Activated T-helper 1 cell treated with Interleukin-2 at 50 U/mL for 16 hours (primary cell): ENCODE measurements around the gene PLEK.
"Not testable (repeated sequence)": the region's sequence is repeated elsewhere in the genome, so short reads cannot be mapped to it uniquely, and the experiment has no call there.

Source experiments
- DNase-seq: peaks from one replicate; pipeline ENCODE4 v3.0.0-alpha.2; 2020; ENCODE audit warnings: low read depth

PLEK gene

GRCh38 chr2:68365087-68365486, at the start of gene PLEK:
PLEK (plus strand) TSS chr2:68365282; CDS start chr2:68365352, 70 bp downstream.
- no peak for DNase-seq

- no peak for DNase-seq
Observed at GRCh38 chr2:68316111-68316510, 49.0 kb upstream of the PLEK start.

GRCh38 chr2:68317971-68318913, 46.8 kb upstream of the PLEK start:
- no peak for DNase-seq

GRCh38 chr2:68318914-68319397, 46.1 kb upstream of the PLEK start:
- no peak for DNase-seq

- DNase-seq: no peak
Observed at GRCh38 chr2:68319398-68320117, 45.5 kb upstream of the PLEK start, which contains the start of gene CNRIP1. CNRIP1 (minus strand) TSS chr2:68319949; CDS start chr2:68319400, 549 bp downstream.

GRCh38 chr2:68320118-68320641, 44.9 kb upstream of the PLEK start:
- DNase-seq: no peak

GRCh38 chr2:68325056-68325455, 40.0 kb upstream of the PLEK start:
- no peak for DNase-seq

- DNase-seq: no peak
Observed at GRCh38 chr2:68328901-68329300, 36.2 kb upstream of the PLEK start.

GRCh38 chr2:68330691-68331090, 34.4 kb upstream of the PLEK start:
- no peak for DNase-seq

GRCh38 chr2:68333009-68333408, 32.1 kb upstream of the PLEK start:
- DNase-seq: no peak

- DNase-seq: no peak
Observed at GRCh38 chr2:68333931-68334330, 31.2 kb upstream of the PLEK start.

- DNase-seq: no peak
Observed at GRCh38 chr2:68336192-68336591, 28.9 kb upstream of the PLEK start.

GRCh38 chr2:68340226-68341061, 24.6 kb upstream of the PLEK start:
- DNase-seq: no peak

- no peak for DNase-seq
Observed at GRCh38 chr2:68341062-68341329, 24.1 kb upstream of the PLEK start.

- DNase-seq: no peak
Observed at GRCh38 chr2:68341583-68341982, 23.5 kb upstream of the PLEK start.

GRCh38 chr2:68342470-68342869, 22.6 kb upstream of the PLEK start:
- no peak for DNase-seq

GRCh38 chr2:68344031-68344430, 21.1 kb upstream of the PLEK start:
- no peak for DNase-seq

- DNase-seq: no peak
Observed at GRCh38 chr2:68345129-68345875, 19.8 kb upstream of the PLEK start.

GRCh38 chr2:68349091-68349490, 16.0 kb upstream of the PLEK start:
- DNase-seq: not testable (repeated sequence)

- DNase-seq: no peak
Observed at GRCh38 chr2:68351997-68352396, 13.1 kb upstream of the PLEK start.
